Measurements from ENCODE around the gene GRIA4.
"Not testable (repeated sequence)": the region's sequence is repeated elsewhere in the genome, so short reads cannot be mapped to it uniquely, and the experiment has no call there.

Gene GRIA4

DNA sequence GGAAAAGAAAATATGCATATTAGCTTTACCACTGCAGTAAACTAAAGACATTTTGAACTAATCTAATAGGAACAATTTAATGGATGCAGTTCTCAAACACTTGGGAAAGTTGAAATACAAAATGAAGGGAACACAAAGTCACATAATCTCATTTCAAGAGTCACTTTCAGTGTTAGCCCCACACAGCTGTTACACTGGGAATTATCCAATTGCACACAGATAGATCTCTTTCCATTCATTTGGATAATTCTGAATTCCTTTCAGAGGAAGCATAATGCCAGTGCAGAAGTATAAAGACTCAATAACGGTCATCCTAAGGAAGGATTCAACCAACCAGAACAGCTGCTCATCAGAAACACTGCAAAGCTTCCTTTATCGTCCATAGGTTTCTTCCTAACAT, 173.3 kb downstream of the GRIA4 start:
- H3K27me3 ChIP-seq (ENCODE audit: insufficient read depth, poor library complexity, severe bottlenecking), result no peaks in the 10 kb centered on the region
- no peak for DNase-seq (ENCODE audit: low read depth in 1 of 2, low spot score in 1 of 2)
- no peak overlapping the region for H3K27ac ChIP-seq (replicated peaks)
- H3K4me3 ChIP-seq (replicated peaks; ENCODE audit: insufficient read depth, low read length), result no peak overlapping the region
- TF ChIP-seq GABPA (IDR thresholded peaks at IDR 0.05; ENCODE audit: low read depth) (no peak), POLR2AphosphoS5 (IDR thresholded peaks at IDR 0.05; ENCODE audit: low read depth) (no peak)
- TF ChIP-seq, protein P1, sequence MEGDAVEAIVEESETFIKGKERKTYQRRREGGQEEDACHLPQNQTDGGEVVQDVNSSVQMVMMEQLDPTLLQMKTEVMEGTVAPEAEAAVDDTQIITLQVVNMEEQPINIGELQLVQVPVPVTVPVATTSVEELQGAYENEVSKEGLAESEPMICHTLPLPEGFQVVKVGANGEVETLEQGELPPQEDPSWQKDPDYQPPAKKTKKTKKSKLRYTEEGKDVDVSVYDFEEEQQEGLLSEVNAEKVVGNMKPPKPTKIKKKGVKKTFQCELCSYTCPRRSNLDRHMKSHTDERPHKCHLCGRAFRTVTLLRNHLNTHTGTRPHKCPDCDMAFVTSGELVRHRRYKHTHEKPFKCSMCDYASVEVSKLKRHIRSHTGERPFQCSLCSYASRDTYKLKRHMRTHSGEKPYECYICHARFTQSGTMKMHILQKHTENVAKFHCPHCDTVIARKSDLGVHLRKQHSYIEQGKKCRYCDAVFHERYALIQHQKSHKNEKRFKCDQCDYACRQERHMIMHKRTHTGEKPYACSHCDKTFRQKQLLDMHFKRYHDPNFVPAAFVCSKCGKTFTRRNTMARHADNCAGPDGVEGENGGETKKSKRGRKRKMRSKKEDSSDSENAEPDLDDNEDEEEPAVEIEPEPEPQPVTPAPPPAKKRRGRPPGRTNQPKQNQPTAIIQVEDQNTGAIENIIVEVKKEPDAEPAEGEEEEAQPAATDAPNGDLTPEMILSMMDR (IDR thresholded peaks at IDR 0.05; ENCODE audit: insufficient read depth, low read length), result no peak

DNA sequence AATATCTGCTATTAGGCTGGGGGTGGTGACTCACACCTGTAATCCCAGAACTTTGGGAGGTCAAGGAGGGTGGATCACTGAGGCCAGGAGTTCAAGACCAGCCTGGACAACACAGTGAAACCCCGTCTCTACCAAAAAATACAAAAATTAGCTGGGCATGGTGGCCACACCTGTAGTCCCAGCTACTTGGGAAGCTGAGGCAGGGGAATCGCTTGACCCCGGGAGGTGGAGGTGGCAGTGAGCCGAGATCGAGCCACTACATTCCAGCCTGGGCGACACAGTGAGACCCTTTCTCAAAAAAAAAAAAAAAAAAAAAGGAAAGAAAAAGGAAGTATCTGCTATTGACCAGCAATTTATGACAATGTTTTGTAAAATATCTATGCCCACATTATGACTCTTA, 176.0 kb downstream of the GRIA4 start:
- H3K27me3 ChIP-seq (ENCODE audit: insufficient read depth, poor library complexity, severe bottlenecking), result not testable (repeated sequence)

DNA sequence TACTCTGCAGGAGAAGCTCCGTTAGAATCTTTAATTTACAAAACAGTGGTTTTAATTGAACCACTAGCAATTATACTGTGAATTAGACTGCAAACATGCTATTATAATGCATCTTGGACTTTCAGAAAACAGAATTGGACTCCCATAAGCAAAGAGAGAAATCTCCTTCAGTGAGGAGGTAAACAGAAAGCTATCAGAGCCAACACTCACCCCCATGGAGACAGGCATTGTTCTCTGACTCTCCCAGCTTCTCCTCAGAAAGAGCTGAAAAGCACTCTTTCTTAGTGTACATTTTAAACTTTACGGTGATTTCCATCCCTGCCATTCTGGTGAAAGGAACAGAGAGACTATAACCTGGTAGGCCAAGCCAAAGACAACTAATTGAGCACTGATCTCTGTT, 176.9 kb downstream of the GRIA4 start:
- no peak overlapping the region for H3K27ac ChIP-seq (replicated peaks)
- H3K27me3 ChIP-seq (ENCODE audit: insufficient read depth, poor library complexity, severe bottlenecking), result no peaks in the 10 kb centered on the region
- no peak overlapping the region for H3K4me3 ChIP-seq (replicated peaks; ENCODE audit: insufficient read depth, low read length)
- DNase-seq (ENCODE audit: low read depth in 1 of 2, low spot score in 1 of 2), result no peak
- TF ChIP-seq GABPA (IDR thresholded peaks at IDR 0.05; ENCODE audit: low read depth) (no peak), SPI1 (IDR thresholded peaks at IDR 0.05; ENCODE audit: borderline replicate concordance, low read depth) (no peak), POLR2AphosphoS5 (IDR thresholded peaks at IDR 0.05; ENCODE audit: low read depth) (no peak)
- TF ChIP-seq, protein P2, sequence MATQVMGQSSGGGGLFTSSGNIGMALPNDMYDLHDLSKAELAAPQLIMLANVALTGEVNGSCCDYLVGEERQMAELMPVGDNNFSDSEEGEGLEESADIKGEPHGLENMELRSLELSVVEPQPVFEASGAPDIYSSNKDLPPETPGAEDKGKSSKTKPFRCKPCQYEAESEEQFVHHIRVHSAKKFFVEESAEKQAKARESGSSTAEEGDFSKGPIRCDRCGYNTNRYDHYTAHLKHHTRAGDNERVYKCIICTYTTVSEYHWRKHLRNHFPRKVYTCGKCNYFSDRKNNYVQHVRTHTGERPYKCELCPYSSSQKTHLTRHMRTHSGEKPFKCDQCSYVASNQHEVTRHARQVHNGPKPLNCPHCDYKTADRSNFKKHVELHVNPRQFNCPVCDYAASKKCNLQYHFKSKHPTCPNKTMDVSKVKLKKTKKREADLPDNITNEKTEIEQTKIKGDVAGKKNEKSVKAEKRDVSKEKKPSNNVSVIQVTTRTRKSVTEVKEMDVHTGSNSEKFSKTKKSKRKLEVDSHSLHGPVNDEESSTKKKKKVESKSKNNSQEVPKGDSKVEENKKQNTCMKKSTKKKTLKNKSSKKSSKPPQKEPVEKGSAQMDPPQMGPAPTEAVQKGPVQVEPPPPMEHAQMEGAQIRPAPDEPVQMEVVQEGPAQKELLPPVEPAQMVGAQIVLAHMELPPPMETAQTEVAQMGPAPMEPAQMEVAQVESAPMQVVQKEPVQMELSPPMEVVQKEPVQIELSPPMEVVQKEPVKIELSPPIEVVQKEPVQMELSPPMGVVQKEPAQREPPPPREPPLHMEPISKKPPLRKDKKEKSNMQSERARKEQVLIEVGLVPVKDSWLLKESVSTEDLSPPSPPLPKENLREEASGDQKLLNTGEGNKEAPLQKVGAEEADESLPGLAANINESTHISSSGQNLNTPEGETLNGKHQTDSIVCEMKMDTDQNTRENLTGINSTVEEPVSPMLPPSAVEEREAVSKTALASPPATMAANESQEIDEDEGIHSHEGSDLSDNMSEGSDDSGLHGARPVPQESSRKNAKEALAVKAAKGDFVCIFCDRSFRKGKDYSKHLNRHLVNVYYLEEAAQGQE (IDR thresholded peaks at IDR 0.05; ENCODE audit: insufficient replicate concordance, low read depth), result no peak
- TF ChIP-seq, protein P1 (IDR thresholded peaks at IDR 0.05; ENCODE audit: insufficient read depth, low read length), result no peak

More for the DNA sequence above, 176.0 kb downstream of the GRIA4 start:
- not testable (repeated sequence) for H3K4me3 ChIP-seq (replicated peaks; ENCODE audit: insufficient read depth, low read length); DNase-seq (ENCODE audit: low read depth in 1 of 2, low spot score in 1 of 2); H3K27ac ChIP-seq (replicated peaks)

DNA sequence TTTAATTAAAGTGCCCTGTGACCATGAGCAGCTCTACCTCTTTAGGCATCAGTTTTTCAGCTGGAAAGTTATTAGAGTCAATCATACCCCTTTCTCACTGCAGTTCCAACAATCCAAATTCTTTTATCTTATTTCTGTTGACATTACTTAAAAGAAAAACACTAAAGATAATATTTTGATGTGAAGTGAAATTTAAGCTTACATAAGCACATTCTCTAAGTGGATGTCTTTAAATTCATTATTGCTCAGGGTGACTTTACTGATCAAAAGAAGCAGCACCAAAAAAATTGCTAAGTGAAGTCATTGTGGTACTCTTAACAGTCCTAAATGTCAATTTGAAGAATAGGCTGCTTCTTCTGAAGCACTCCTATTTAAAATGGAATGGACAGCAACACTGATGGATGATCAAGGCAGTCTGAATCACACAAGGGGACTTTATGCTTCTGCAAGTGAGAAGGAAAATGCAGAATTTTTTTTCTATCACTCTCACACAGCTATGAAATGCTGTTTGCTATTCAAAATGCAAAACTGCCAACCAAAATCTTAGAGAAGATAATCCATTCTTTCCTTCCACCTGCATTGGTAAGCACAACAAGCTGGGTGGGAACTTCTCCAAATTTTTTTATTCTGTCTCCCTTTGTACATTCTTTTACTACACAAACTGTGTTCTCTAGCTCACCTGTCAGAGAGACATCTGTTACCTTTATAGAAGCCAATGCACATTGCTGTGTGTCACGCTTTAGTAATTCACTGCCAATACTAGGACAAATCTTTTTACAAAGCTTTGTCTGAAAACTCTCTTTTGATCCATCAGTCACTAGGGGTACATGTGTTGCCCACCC, 179.9 kb downstream of the GRIA4 start:
- TF ChIP-seq, protein P1 (IDR thresholded peaks at IDR 0.05; ENCODE audit: insufficient read depth, low read length), result no peak
- TF ChIP-seq, protein P2 (IDR thresholded peaks at IDR 0.05; ENCODE audit: insufficient replicate concordance, low read depth), result no peak
- TF ChIP-seq SPI1 (IDR thresholded peaks at IDR 0.05; ENCODE audit: borderline replicate concordance, low read depth), result no peak
- no peak overlapping the region for H3K4me3 ChIP-seq (replicated peaks; ENCODE audit: insufficient read depth, low read length)
- H3K27me3 ChIP-seq (ENCODE audit: insufficient read depth, poor library complexity, severe bottlenecking), result no peaks in the 10 kb centered on the region
- no peak overlapping the region for H3K27ac ChIP-seq (replicated peaks)
- no peak for DNase-seq (ENCODE audit: low read depth in 1 of 2, low spot score in 1 of 2)

All from HL-60 (cell line).